ENCODE data around the gene PLD5. TPM values are rescaled to one million over a fixed set of nuclear protein-coding genes. Genes with fewer than 3 reads are reported as not detected.

Gene PLD5
- total RNA-seq, 1 donor: not detected

GRCh38 chr1:242178436-242178835 lies 346.1 kb downstream of the PLD5 start:
- H3K4me2 ChIP-seq (ENCODE audit: insufficient read depth, low read length): no peak overlapping the region
- TF ChIP-seq CTCF (IDR thresholded peaks at IDR 0.05; ENCODE audit: extremely low read depth, low read depth, low read length): no peak
- no peak overlapping the region for H3K27ac ChIP-seq (ENCODE audit: low read depth, low read length)
- H3K4me3 ChIP-seq (ENCODE audit: insufficient read depth, low read length): no peak overlapping the region
- no peaks in the 10 kb centered on the region for H3K79me2 ChIP-seq (ENCODE audit: insufficient read depth, low read length)
- no peaks in the 10 kb centered on the region for H3K27me3 ChIP-seq (ENCODE audit: insufficient read depth, low read length)
- H3K9me3 ChIP-seq (ENCODE audit: low read depth, low read length): no peaks in the 10 kb centered on the region
- no peaks in the 10 kb centered on the region for H4K20me1 ChIP-seq (ENCODE audit: insufficient read depth, low read length)
- no peaks in the 10 kb centered on the region for H3K4me1 ChIP-seq (ENCODE audit: insufficient read depth, low read length)
- no peaks in the 10 kb centered on the region for H3K36me3 ChIP-seq (ENCODE audit: insufficient read depth, low read length)
- DNase-seq (ENCODE audit: insufficient read length, low spot score, missing footprints): no peak
- no peak overlapping the region for H2AFZ ChIP-seq (ENCODE audit: low read length)

GRCh38 chr1:242162140-242162539 lies 362.4 kb downstream of the PLD5 start:
- DNase-seq (ENCODE audit: insufficient read length, low spot score, missing footprints): peak; percentile 35
- H3K4me1 ChIP-seq (ENCODE audit: insufficient read depth, low read length): no peaks in the 10 kb centered on the region
- no peaks in the 10 kb centered on the region for H3K79me2 ChIP-seq (ENCODE audit: insufficient read depth, low read length)
- no peaks in the 10 kb centered on the region for H3K27me3 ChIP-seq (ENCODE audit: insufficient read depth, low read length)
- H3K4me3 ChIP-seq (ENCODE audit: insufficient read depth, low read length): no peak overlapping the region
- H3K4me2 ChIP-seq (ENCODE audit: insufficient read depth, low read length): no peak overlapping the region
- H4K20me1 ChIP-seq (ENCODE audit: insufficient read depth, low read length): no peaks in the 10 kb centered on the region
- no peak overlapping the region for H3K27ac ChIP-seq (ENCODE audit: low read depth, low read length)
- H2AFZ ChIP-seq (ENCODE audit: low read length): no peak overlapping the region
- H3K36me3 ChIP-seq (ENCODE audit: insufficient read depth, low read length): no peaks in the 10 kb centered on the region
- TF ChIP-seq CTCF (IDR thresholded peaks at IDR 0.05; ENCODE audit: extremely low read depth, low read depth, low read length): no peak
- no peaks in the 10 kb centered on the region for H3K9me3 ChIP-seq (ENCODE audit: low read depth, low read length)

- no peak for DNase-seq (ENCODE audit: insufficient read length, low spot score, missing footprints)
- Histone ChIP-seq H3K79me2 (ENCODE audit: insufficient read depth, low read length) (no peaks in the 10 kb centered on the region), H3K4me2 (ENCODE audit: insufficient read depth, low read length) (no peak overlapping the region), H4K20me1 (ENCODE audit: insufficient read depth, low read length) (no peaks in the 10 kb centered on the region), H3K27ac (ENCODE audit: low read depth, low read length) (no peak overlapping the region), H3K4me3 (ENCODE audit: insufficient read depth, low read length) (no peak overlapping the region), H2AFZ (ENCODE audit: low read length) (no peak overlapping the region), H3K4me1 (ENCODE audit: insufficient read depth, low read length) (no peaks in the 10 kb centered on the region), H3K36me3 (ENCODE audit: insufficient read depth, low read length) (no peaks in the 10 kb centered on the region), H3K9me3 (ENCODE audit: low read depth, low read length) (peaks cover 2% of the 10 kb centered on the region), H3K27me3 (ENCODE audit: insufficient read depth, low read length) (no peaks in the 10 kb centered on the region)
- TF ChIP-seq CTCF (IDR thresholded peaks at IDR 0.05; ENCODE audit: extremely low read depth, low read depth, low read length): no peak
Observed at GRCh38 chr1:242147096-242147976, 377.2 kb downstream of the PLD5 start.

- no peak overlapping the region for H3K27ac ChIP-seq (ENCODE audit: low read depth, low read length)
- DNase-seq (ENCODE audit: insufficient read length, low spot score, missing footprints): no peak
- H2AFZ ChIP-seq (ENCODE audit: low read length): no peak overlapping the region
- no peaks in the 10 kb centered on the region for H3K27me3 ChIP-seq (ENCODE audit: insufficient read depth, low read length)
- H4K20me1 ChIP-seq (ENCODE audit: insufficient read depth, low read length): no peaks in the 10 kb centered on the region
- TF ChIP-seq CTCF (IDR thresholded peaks at IDR 0.05; ENCODE audit: extremely low read depth, low read depth, low read length): no peak
- H3K4me2 ChIP-seq (ENCODE audit: insufficient read depth, low read length): no peak overlapping the region
- no peaks in the 10 kb centered on the region for H3K36me3 ChIP-seq (ENCODE audit: insufficient read depth, low read length)
- H3K4me3 ChIP-seq (ENCODE audit: insufficient read depth, low read length): no peak overlapping the region
- no peaks in the 10 kb centered on the region for H3K9me3 ChIP-seq (ENCODE audit: low read depth, low read length)
- H3K4me1 ChIP-seq (ENCODE audit: insufficient read depth, low read length): no peaks in the 10 kb centered on the region
- no peaks in the 10 kb centered on the region for H3K79me2 ChIP-seq (ENCODE audit: insufficient read depth, low read length)
Observed at GRCh38 chr1:242146652-242147051, 377.8 kb downstream of the PLD5 start.

All from osteoblast (primary cell).